ENCODE results near the gene ABCA9.

- no peak for TF ChIP-seq CTCF (IDR thresholded peaks at IDR 0.05)
- no peak for TF ChIP-seq ZC3H11A (IDR thresholded peaks at IDR 0.05)
- no peak for TF ChIP-seq EP300 (IDR thresholded peaks at IDR 0.05)
- TF ChIP-seq, protein P1, sequence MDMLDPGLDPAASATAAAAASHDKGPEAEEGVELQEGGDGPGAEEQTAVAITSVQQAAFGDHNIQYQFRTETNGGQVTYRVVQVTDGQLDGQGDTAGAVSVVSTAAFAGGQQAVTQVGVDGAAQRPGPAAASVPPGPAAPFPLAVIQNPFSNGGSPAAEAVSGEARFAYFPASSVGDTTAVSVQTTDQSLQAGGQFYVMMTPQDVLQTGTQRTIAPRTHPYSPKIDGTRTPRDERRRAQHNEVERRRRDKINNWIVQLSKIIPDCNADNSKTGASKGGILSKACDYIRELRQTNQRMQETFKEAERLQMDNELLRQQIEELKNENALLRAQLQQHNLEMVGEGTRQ (IDR thresholded peaks at IDR 0.05), result no peak
- no peak for TF ChIP-seq CHD2 (IDR thresholded peaks at IDR 0.05; ENCODE audit: low read length, partially characterized antibody)
- TF ChIP-seq POLR2A (IDR thresholded peaks at IDR 0.05; ENCODE audit: low read length), result no peak
These were observed 43.0 kb upstream of the ABCA9 start for GRCh38 chr17:69103557-69104233.

All from A549 (cell line).